GM23248 (cell line): ENCODE data around the gene ANKH.

ENCODE experiments used
- EZH2 ChIP-seq: fragments of 200-600 bp; sonication (generic); IDR thresholded peaks from 2 replicates; pipeline ENCODE4 v1.6.1; 2018; ENCODE audit warnings: antibody characterized with exemption, mild to moderate bottlenecking; ENCODE audit not compliant: insufficient read depth, poor library complexity, severe bottlenecking
- EZH2phosphoT487 ChIP-seq: fragments of 200-600 bp; sonication (generic); IDR thresholded peaks from 2 replicates; pipeline ENCODE4 v1.6.1; 2018; ENCODE audit warnings: antibody characterized with exemption, moderate library complexity, mild to moderate bottlenecking, low read depth; ENCODE audit not compliant: insufficient read depth

DNA sequence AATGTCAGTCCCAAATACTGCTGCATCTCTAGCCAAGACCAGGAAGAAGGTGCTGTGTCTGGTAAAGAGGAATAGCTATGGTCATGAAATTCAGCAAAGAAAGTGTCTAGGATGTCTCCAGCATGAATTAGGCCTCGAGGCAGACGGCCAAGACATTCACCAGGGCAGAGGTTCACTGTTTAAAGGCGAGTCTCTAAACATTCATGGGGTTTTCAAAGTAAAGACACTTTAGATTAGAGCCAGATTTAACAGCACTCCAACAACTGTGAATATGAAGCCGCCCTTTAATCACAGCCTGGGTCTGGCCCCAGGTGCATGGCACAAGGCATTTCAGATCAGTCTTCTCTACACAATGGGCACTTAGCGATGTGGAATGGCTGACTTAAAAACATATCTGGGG lies 95.0 kb downstream of the ANKH start:
- TF ChIP-seq EZH2 (no peak), EZH2phosphoT487 (no peak)
